IMR-90 (cell line): ENCODE measurements around the gene ANK2. TPM values are rescaled to one million over a fixed set of nuclear protein-coding genes. Genes with fewer than 3 reads are reported as not detected.
A peak's percentile ranks its signal among the peaks of the same experiment; 100 is the strongest.

ENCODE experiments used
- ATAC-seq: fragments of 200-7000 bp; cut with Tn5 transposase; 2 replicates; pipeline ENCODE4 v1.9.1; 2020; ENCODE audit warnings: low read depth, mild to moderate bottlenecking, moderate library complexity
- BruUV-seq: library from RNA; stranded (reverse); fragments of 400-500 nt; replicated peaks from 2 replicates; lab custom pipeline; 2021; lab: Mats Ljungman, UMichigan
- CTCF ChIA-PET: fragments of 300-600 bp; formaldehyde crosslinking; extraction: SDS; loops from one replicate; lab custom pipeline; 2021; ENCODE audit warnings: antibody characterized with exemption; lab: Yijun Ruan, JAX
- POLR2A ChIA-PET: fragments of 300-600 bp; sonication (Branson Sonifier 250); formaldehyde crosslinking; loops from one replicate; lab custom pipeline; 2022; ENCODE audit warnings: antibody characterized with exemption; ENCODE audit not compliant: unreplicated experiment; lab: Charles Lee
- DNase-seq: peaks from one replicate; pipeline ENCODE4 v3.0.0; 2013
- H2AFZ ChIP-seq: replicated peaks from 2 replicates; pipeline ENCODE3; 2013; ENCODE audit warnings: low read length, mild to moderate bottlenecking; ENCODE audit not compliant: poor library complexity
- H2AK5ac ChIP-seq: 2 replicates; pipeline ENCODE4 v1.6.1; 2013; ENCODE audit warnings: low read depth, low read length, inconsistent platforms
- H2AK9ac ChIP-seq: replicated peaks from 2 replicates; pipeline ENCODE3; 2013; ENCODE audit warnings: mild to moderate bottlenecking, low read depth, low read length, moderate library complexity; ENCODE audit not compliant: poor library complexity
- H2BK120ac ChIP-seq: 2 replicates; pipeline ENCODE4 v1.6.1; 2013; ENCODE audit warnings: low read depth, low read length, inconsistent platforms
- H2BK15ac ChIP-seq: 3 replicates; pipeline ENCODE4 v1.6.1; 2013; ENCODE audit warnings: low read depth, low read length, inconsistent platforms
- H2BK20ac ChIP-seq: 2 replicates; pipeline ENCODE4 v1.6.1; 2013; ENCODE audit warnings: low read depth, mild to moderate bottlenecking, inconsistent platforms, low read length, moderate library complexity
- H2BK5ac ChIP-seq: 2 replicates; pipeline ENCODE4 v1.6.1; 2013; ENCODE audit warnings: mild to moderate bottlenecking, low read depth, low read length, inconsistent platforms; ENCODE audit not compliant: poor library complexity, severe bottlenecking
- H3K14ac ChIP-seq: replicated peaks from 2 replicates; pipeline ENCODE4 v1.6.1; 2013; ENCODE audit warnings: low read depth, low read length, inconsistent platforms
- H3K18ac ChIP-seq: 2 replicates; pipeline ENCODE4 v1.6.1; 2013; ENCODE audit warnings: low read depth, low read length, control low read depth
- H3K23ac ChIP-seq: 2 replicates; pipeline ENCODE4 v1.6.1; 2013; ENCODE audit warnings: low read depth, low read length, inconsistent platforms
- H3K27ac ChIP-seq: 2 replicates; pipeline ENCODE4 v1.5.1; 2013; ENCODE audit warnings: mild to moderate bottlenecking, control low read depth, low read length; ENCODE audit not compliant: insufficient read depth
- H3K27me3 ChIP-seq: 2 replicates; pipeline ENCODE4 v1.6.1; 2013; ENCODE audit warnings: low read length; ENCODE audit not compliant: control insufficient read depth, insufficient read depth
- H3K36me3 ChIP-seq: 2 replicates; pipeline ENCODE4 v1.6.1; 2013; ENCODE audit warnings: low read length, mixed read lengths; ENCODE audit not compliant: control insufficient read depth, insufficient read depth
- H3K4ac ChIP-seq: 2 replicates; pipeline ENCODE4 v1.6.1; 2013; ENCODE audit warnings: low read depth, low read length, inconsistent platforms
- H3K4me1 ChIP-seq: 2 replicates; pipeline ENCODE4 v1.6.1; 2013; ENCODE audit warnings: low read length, mixed read lengths; ENCODE audit not compliant: control insufficient read depth, insufficient read depth
- H3K4me2 ChIP-seq: 2 replicates; pipeline ENCODE4 v1.6.1; 2013; ENCODE audit warnings: low read depth, mild to moderate bottlenecking, control low read depth, low read length, moderate library complexity
- H3K4me3 ChIP-seq: 2 replicates; pipeline ENCODE4 v1.5.1; 2013; ENCODE audit warnings: low read depth, mild to moderate bottlenecking, control low read depth, low read length, moderate library complexity; ENCODE audit not compliant: insufficient read depth
- H3K56ac ChIP-seq: 2 replicates; pipeline ENCODE4 v1.6.1; 2013; ENCODE audit warnings: low read length, inconsistent platforms; ENCODE audit not compliant: insufficient read depth; ENCODE audit errors: extremely low read depth
- H3K79me1 ChIP-seq, 2 experiments: 2 replicates each; pipeline ENCODE4 v1.6.1; 2013; ENCODE audit warnings: low read length in 2 of 2, inconsistent platforms in 1 of 2, low read depth in 1 of 2
- H3K9ac ChIP-seq: 2 replicates; pipeline ENCODE4 v1.6.1; 2013; ENCODE audit warnings: low read depth, low read length, control low read depth
- H3K9me1 ChIP-seq: 2 replicates; pipeline ENCODE4 v1.6.1; 2013; ENCODE audit warnings: low read length, inconsistent platforms; ENCODE audit not compliant: insufficient read depth
- H3K9me3 ChIP-seq: 2 replicates; pipeline ENCODE4 v1.6.1; 2013; ENCODE audit warnings: low read length; ENCODE audit not compliant: control insufficient read depth, insufficient read depth
- H4K20me1 ChIP-seq: 2 replicates; pipeline ENCODE4 v1.6.1; 2013; ENCODE audit warnings: low read length, inconsistent platforms; ENCODE audit not compliant: insufficient read depth
- H4K5ac ChIP-seq: 2 replicates; pipeline ENCODE4 v1.6.1; 2013; ENCODE audit warnings: mild to moderate bottlenecking, low read depth, low read length, control low read depth
- H4K8ac ChIP-seq, 2 experiments: 2 replicates each; pipeline ENCODE4 v1.6.1; 2013; ENCODE audit warnings: low read depth in 2 of 2, low read length in 2 of 2, control low read depth in 1 of 2, inconsistent platforms in 1 of 2
- H4K91ac ChIP-seq: 2 replicates; pipeline ENCODE4 v1.6.1; 2013; ENCODE audit warnings: low read depth, low read length, inconsistent platforms; ENCODE audit not compliant: insufficient read depth
- BHLHE40 ChIP-seq: fragments of 150-350 bp; IDR thresholded peaks from 2 replicates; pipeline ENCODE4 v1.6.1; 2016; ENCODE audit warnings: mild to moderate bottlenecking, low read depth, low read length
- CEBPB ChIP-seq: IDR thresholded peaks from 2 replicates; pipeline ENCODE4 v1.6.1; 2012; ENCODE audit warnings: low read depth, low read length, improper control_type of control experiment
- CHD1 ChIP-seq: IDR thresholded peaks from 2 replicates; pipeline ENCODE4 v1.6.1; 2012; ENCODE audit warnings: low read depth, low read length, improper control_type of control experiment
- CTCF ChIP-seq: conservative IDR thresholded peaks from 2 replicates; pipeline ENCODE4 v1.5.1; 2012; ENCODE audit warnings: mild to moderate bottlenecking, low read depth, low read length, improper control_type of control experiment
- ELK1 ChIP-seq: fragments of 150-350 bp; IDR thresholded peaks from 2 replicates; pipeline ENCODE4 v1.6.1; 2016; ENCODE audit warnings: low read depth, mild to moderate bottlenecking, low read length, moderate library complexity, borderline replicate concordance
- FOS ChIP-seq: fragments of 150-350 bp; IDR thresholded peaks from 2 replicates; pipeline ENCODE4 v1.6.1; 2016; ENCODE audit warnings: low read depth, low read length
- MAFK ChIP-seq: IDR thresholded peaks from 2 replicates; pipeline ENCODE4 v1.6.1; 2012; ENCODE audit warnings: low read depth, low read length, improper control_type of control experiment
- MAZ ChIP-seq: IDR thresholded peaks from 2 replicates; pipeline ENCODE4 v1.6.1; 2012; ENCODE audit warnings: low read depth, mild to moderate bottlenecking, low read length, improper control_type of control experiment, moderate library complexity, borderline replicate concordance
- MXI1 ChIP-seq: IDR thresholded peaks from 2 replicates; pipeline ENCODE4 v1.6.1; 2012; ENCODE audit warnings: low read depth, mild to moderate bottlenecking, low read length, moderate library complexity, borderline replicate concordance
- NFE2L2 ChIP-seq: fragments of 150-350 bp; IDR thresholded peaks from 2 replicates; pipeline ENCODE4 v1.6.1; 2016; ENCODE audit warnings: low read depth, mild to moderate bottlenecking, low read length
- POLR2A ChIP-seq: IDR thresholded peaks from 2 replicates; pipeline ENCODE4 v1.6.1; 2012; ENCODE audit warnings: mild to moderate bottlenecking, low read depth, low read length
- RAD21 ChIP-seq: IDR thresholded peaks from 2 replicates; pipeline ENCODE4 v1.6.1; 2012; ENCODE audit warnings: low read length, improper control_type of control experiment
- RCOR1 ChIP-seq: IDR thresholded peaks from 2 replicates; pipeline ENCODE4 v1.6.1; 2012; ENCODE audit warnings: mild to moderate bottlenecking, low read length, improper control_type of control experiment; ENCODE audit not compliant: insufficient replicate concordance
- RFX5 ChIP-seq: IDR thresholded peaks from 2 replicates; pipeline ENCODE4 v1.8.0; 2012; ENCODE audit warnings: low read depth, mild to moderate bottlenecking, low read length, moderate library complexity
- SMC3 ChIP-seq: fragments of 150-350 bp; IDR thresholded peaks from 2 replicates; pipeline ENCODE4 v1.6.1; 2016; ENCODE audit warnings: low read depth, mild to moderate bottlenecking, antibody characterized with exemption, low read length, moderate library complexity
- USF2 ChIP-seq: fragments of 150-350 bp; IDR thresholded peaks from 2 replicates; pipeline ENCODE4 v1.6.1; 2017; ENCODE audit warnings: mild to moderate bottlenecking, antibody characterized with exemption, low read length, low read depth
- WGBS, 2 experiments: methylation state at CpG; one replicate each; pipeline versions ENCODE4 v1.1.5 to v1.1.7; 2013; ENCODE audit warnings: missing lambda C conversion rate in 2 of 2; ENCODE audit not compliant: insufficient read length in 1 of 2; ENCODE audit errors: extremely low coverage in 2 of 2; 5-methylcytosine and 5-hydroxymethylcytosine counted together
- dilution Hi-C: fragments of 300-500 bp; cut with HindIII; formaldehyde crosslinking; loops from one replicate; pipeline ENCODE4 v1.14.3; 2018; ENCODE audit warnings: low sequenced_read_pairs; ENCODE audit not compliant: unreplicated experiment
- in situ Hi-C: fragments of 300-500 bp; cut with MboI; formaldehyde crosslinking; loops from 3 replicates; pipeline ENCODE4 v1.14.3; 2019; ENCODE audit warnings: low sequenced_read_pairs, inconsistent platforms, mixed read lengths
- intact Hi-C: fragments of 100-400 bp; cut with micrococcal nuclease; formaldehyde crosslinking; loops from 2 replicates; pipeline ENCODE4 v1.10.0; 2022
- polyA plus RNA-seq, 3 experiments: library from polyadenylated mRNA; depleted of rRNA; stranded (reverse); fragments of >200 nt; gene quantifications; 2 replicates each; pipeline ENCODE4 v1.2.3, GENCODE V29; 2012; ENCODE audit warnings: low replicate concordance in 1 of 3
- total RNA-seq: library from RNA; depleted of rRNA; stranded (reverse); fragments of >200 nt; gene quantifications from 2 replicates; pipeline ENCODE4 v1.2.3, GENCODE V29; 2012

Gene ANK2
- total and polyA plus RNA-seq, 2 of the 4 experiments (the other 2 are of a cell fraction), result 0.82 to 6.6 TPM

- Histone ChIP-seq H3K27me3 (no peaks in the 10 kb centered on the region; the same call in 1 of the 2 replicates), H3K18ac (no peak overlapping the region; the same call in 1 of the 2 replicates), H3K56ac (no peak overlapping the region), H3K9me3 (no peaks in the 10 kb centered on the region), H4K20me1 (no peaks in the 10 kb centered on the region), H2BK120ac (no peak overlapping the region), H2BK15ac (no peak overlapping the region), H3K27ac (no peak overlapping the region), H4K8ac (peak overlapping the region in 1 of 2 experiments; percentile 22; a peak in 1 of 4 replicates), H3K36me3 (no peaks in the 10 kb centered on the region), H2BK5ac (peak overlapping the region; percentile 60), H3K14ac (no peak overlapping the region), H3K79me1 (no peaks in the 10 kb centered on the region), H3K9me1 (no peaks in the 10 kb centered on the region), H3K9ac (no peak overlapping the region), H3K4me1 (peaks cover 2% of the 10 kb centered on the region), H2AK9ac (no peak overlapping the region), H4K91ac (no peak overlapping the region), H2AK5ac (no peak overlapping the region), H3K4me3 (no peak overlapping the region), H3K23ac (no peak overlapping the region), H3K4me2 (peak overlapping the region; percentile 33; the same call in 1 of the 2 replicates), H2BK20ac (no peak overlapping the region), H3K4ac (no peak overlapping the region), H2AFZ (no peak overlapping the region), H4K5ac (no peak overlapping the region)
- in situ Hi-C loops (no loop called here), dilution Hi-C loops (no loop called here), intact Hi-C loops (no loop called here)
- CTCF ChIA-PET, result interaction anchor here (0.6 to 1.5 kb wide), 3 partner anchors 10 to 97 kb away, joined by 3 to 7 read pairs (median 3); no protein-coding TSS in a partner anchor
- no TSS peak for BruUV-seq
- TF ChIP-seq CTCF (no peak), CHD1 (no peak), FOS (peak; percentile 84), USF2 (no peak), RAD21 (no peak), RCOR1 (no peak), MXI1 (no peak), SMC3 (no peak), RFX5 (no peak), ELK1 (no peak), NFE2L2 (no peak), BHLHE40 (peak; percentile 44; the same call in 1 of the 2 replicates), MAZ (no peak), MAFK (0 out of 2 replicates have a peak, but pooled peaks have one; percentile 1), CEBPB (peak; percentile 79), POLR2A (no peak)
- WGBS, 2 experiments, result no CpG with 5 or more reads among the region's 2 CpGs
- ATAC-seq, result peak; percentile 97
- POLR2A ChIA-PET, result no interaction called here
- DNase-seq, result peak; percentile 97
These were observed 318.6 kb downstream of the ANK2 start for GRCh38 chr4:113368056-113368455.
